Measurements from ENCODE around the gene ARID5A. TPM values are rescaled to one million over a fixed set of nuclear protein-coding genes. Genes with fewer than 3 reads are reported as not detected.

The ARID5A gene
- total RNA-seq, 1 experiment from 2014 or later = 13.9 TPM

DNA sequence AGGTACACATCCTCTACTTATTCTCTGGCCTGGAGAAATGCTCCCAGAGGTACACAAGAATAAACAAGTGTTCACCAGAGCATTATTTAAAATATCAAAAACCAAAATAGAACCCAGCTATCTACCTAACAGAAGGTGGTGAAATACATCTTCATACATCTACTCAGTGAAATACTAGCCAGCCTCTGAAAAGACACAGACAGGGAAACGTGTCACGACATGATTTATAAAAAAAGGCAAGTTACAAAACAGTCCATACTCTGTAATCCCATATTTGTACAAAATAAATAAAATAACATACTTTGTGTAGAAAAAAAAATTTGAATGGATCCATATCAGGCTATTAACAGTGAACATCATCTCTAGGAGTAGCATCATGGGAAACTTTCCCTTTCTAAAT, 63.4 kb downstream of the ARID5A start:
- TF ChIP-seq, protein P1, sequence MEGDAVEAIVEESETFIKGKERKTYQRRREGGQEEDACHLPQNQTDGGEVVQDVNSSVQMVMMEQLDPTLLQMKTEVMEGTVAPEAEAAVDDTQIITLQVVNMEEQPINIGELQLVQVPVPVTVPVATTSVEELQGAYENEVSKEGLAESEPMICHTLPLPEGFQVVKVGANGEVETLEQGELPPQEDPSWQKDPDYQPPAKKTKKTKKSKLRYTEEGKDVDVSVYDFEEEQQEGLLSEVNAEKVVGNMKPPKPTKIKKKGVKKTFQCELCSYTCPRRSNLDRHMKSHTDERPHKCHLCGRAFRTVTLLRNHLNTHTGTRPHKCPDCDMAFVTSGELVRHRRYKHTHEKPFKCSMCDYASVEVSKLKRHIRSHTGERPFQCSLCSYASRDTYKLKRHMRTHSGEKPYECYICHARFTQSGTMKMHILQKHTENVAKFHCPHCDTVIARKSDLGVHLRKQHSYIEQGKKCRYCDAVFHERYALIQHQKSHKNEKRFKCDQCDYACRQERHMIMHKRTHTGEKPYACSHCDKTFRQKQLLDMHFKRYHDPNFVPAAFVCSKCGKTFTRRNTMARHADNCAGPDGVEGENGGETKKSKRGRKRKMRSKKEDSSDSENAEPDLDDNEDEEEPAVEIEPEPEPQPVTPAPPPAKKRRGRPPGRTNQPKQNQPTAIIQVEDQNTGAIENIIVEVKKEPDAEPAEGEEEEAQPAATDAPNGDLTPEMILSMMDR (IDR thresholded peaks at IDR 0.05) = no peak
- TF ChIP-seq, protein P2, sequence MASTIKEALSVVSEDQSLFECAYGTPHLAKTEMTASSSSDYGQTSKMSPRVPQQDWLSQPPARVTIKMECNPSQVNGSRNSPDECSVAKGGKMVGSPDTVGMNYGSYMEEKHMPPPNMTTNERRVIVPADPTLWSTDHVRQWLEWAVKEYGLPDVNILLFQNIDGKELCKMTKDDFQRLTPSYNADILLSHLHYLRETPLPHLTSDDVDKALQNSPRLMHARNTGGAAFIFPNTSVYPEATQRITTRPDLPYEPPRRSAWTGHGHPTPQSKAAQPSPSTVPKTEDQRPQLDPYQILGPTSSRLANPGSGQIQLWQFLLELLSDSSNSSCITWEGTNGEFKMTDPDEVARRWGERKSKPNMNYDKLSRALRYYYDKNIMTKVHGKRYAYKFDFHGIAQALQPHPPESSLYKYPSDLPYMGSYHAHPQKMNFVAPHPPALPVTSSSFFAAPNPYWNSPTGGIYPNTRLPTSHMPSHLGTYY (CRISPR knock-in tag; IDR thresholded peaks at IDR 0.05) = no peak
- TF ChIP-seq, protein P3, sequence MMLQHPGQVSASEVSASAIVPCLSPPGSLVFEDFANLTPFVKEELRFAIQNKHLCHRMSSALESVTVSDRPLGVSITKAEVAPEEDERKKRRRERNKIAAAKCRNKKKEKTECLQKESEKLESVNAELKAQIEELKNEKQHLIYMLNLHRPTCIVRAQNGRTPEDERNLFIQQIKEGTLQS (CRISPR knock-in tag; conservative IDR thresholded peaks at IDR 0.05) = no peak
- TF ChIP-seq SMAD3 (CRISPR knock-in tag; IDR thresholded peaks at IDR 0.05; ENCODE audit: borderline replicate concordance) = no peak
- TF ChIP-seq, protein P4, sequence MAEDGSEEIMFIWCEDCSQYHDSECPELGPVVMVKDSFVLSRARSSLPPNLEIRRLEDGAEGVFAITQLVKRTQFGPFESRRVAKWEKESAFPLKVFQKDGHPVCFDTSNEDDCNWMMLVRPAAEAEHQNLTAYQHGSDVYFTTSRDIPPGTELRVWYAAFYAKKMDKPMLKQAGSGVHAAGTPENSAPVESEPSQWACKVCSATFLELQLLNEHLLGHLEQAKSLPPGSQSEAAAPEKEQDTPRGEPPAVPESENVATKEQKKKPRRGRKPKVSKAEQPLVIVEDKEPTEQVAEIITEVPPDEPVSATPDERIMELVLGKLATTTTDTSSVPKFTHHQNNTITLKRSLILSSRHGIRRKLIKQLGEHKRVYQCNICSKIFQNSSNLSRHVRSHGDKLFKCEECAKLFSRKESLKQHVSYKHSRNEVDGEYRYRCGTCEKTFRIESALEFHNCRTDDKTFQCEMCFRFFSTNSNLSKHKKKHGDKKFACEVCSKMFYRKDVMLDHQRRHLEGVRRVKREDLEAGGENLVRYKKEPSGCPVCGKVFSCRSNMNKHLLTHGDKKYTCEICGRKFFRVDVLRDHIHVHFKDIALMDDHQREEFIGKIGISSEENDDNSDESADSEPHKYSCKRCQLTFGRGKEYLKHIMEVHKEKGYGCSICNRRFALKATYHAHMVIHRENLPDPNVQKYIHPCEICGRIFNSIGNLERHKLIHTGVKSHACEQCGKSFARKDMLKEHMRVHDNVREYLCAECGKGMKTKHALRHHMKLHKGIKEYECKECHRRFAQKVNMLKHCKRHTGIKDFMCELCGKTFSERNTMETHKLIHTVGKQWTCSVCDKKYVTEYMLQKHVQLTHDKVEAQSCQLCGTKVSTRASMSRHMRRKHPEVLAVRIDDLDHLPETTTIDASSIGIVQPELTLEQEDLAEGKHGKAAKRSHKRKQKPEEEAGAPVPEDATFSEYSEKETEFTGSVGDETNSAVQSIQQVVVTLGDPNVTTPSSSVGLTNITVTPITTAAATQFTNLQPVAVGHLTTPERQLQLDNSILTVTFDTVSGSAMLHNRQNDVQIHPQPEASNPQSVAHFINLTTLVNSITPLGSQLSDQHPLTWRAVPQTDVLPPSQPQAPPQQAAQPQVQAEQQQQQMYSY (CRISPR knock-in tag; IDR thresholded peaks at IDR 0.05) = no peak
- no peak for TF ChIP-seq NFYB (CRISPR knock-in tag; conservative IDR thresholded peaks at IDR 0.05; ENCODE audit: low read depth)
- H3K27ac Mint-ChIP-seq = no peak overlapping the region
- H3K4me1 Mint-ChIP-seq = no peaks in the 10 kb centered on the region
- peaks cover 73% of the 10 kb centered on the region for H3K36me3 Mint-ChIP-seq
- H3K27me3 Mint-ChIP-seq (ENCODE audit: low read depth) = no peaks in the 10 kb centered on the region
- ChIA-PET POLR2A (interaction anchor here (0.5 kb wide), 1 partner anchor 9 kb away, joined by 3 read pairs; no protein-coding TSS in a partner anchor), CTCF (interaction anchor here (1.2 kb wide), 1 partner anchor 50 kb away, joined by 3 read pairs; no protein-coding TSS in a partner anchor)
- H3K4me3 Mint-ChIP-seq = no peak overlapping the region
- DNase-seq (ENCODE audit: low spot score) = no peak
- H3K9me3 Mint-ChIP-seq = no peaks in the 10 kb centered on the region
- no peak for ATAC-seq

DNA sequence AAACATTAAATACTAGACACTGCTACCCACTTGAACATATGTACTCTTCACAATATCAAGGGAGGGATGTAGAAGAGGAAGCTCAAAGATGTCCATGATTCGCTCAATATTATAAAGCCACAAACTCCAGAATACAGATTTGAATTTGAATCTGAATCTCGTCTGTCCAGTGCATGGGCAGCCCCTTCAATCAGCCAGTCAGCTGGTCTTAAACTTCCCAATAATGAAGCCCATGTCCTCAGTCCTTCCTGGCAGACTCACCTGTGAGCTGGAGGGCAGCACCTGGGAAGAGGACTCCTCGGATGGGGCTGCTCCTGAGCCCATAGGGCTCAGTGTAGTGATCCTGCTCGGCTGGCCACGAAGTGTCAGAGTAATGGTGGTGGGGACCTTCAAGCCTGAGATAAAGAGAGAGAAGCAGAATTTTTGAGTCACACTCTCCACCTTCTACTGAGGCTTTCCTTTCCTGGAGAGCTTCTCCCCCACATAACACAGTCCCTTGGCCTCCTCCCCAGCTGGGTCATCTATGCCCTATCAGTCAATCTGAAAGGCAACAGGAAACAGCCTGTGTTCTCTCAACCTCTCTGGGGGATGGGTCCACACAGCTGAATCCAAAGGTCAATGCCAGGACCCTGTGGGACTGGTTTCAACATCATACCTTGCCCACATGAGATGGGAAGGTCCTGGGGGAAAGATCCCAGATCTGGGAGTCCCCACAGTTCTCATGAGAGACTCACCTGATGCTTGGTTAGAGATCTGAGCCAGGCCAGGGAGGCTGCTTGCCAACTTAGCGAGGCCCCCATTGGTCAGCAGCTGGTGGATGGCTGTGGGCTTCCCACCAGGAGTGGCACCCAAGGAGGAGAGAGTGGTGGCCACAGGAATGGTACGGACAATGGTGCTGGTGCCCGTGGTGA, 65.1 kb downstream of the ARID5A start:
- Mint-ChIP-seq H3K27ac (no peak overlapping the region), H3K36me3 (peaks cover 83% of the 10 kb centered on the region), H3K4me3 (no peak overlapping the region), H3K27me3 (ENCODE audit: low read depth) (no peaks in the 10 kb centered on the region), H3K9me3 (no peaks in the 10 kb centered on the region), H3K4me1 (no peaks in the 10 kb centered on the region)
- no peak for DNase-seq (ENCODE audit: low spot score)
- ChIA-PET POLR2A (interaction anchor here (0.6 kb wide), 1 partner anchor 1090 kb away, joined by 3 read pairs; no protein-coding TSS in a partner anchor), CTCF (interaction anchor here (0.8 to 1.8 kb wide), 2 partner anchors 48 to 52 kb away, joined by 3 to 6 read pairs; no protein-coding TSS in a partner anchor)
- ATAC-seq = no peak
- TF ChIP-seq, protein P5, sequence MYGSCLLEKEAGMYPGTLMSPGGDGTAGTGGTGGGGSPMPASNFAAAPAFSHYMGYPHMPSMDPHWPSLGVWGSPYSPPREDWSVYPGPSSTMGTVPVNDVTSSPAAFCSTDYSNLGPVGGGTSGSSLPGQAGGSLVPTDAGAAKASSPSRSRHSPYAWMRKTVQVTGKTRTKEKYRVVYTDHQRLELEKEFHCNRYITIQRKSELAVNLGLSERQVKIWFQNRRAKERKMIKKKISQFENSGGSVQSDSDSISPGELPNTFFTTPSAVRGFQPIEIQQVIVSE (CRISPR knock-in tag; IDR thresholded peaks at IDR 0.05; ENCODE audit: borderline replicate concordance) = no peak
- TF ChIP-seq RELA (CRISPR knock-in tag; IDR thresholded peaks at IDR 0.05; ENCODE audit: borderline replicate concordance) (no peak), GABPB1 (CRISPR knock-in tag; IDR thresholded peaks at IDR 0.05) (peak; percentile 62), SMAD4 (CRISPR knock-in tag; IDR thresholded peaks at IDR 0.05) (no peak), FOXJ3 (CRISPR knock-in tag; IDR thresholded peaks at IDR 0.05; ENCODE audit: borderline replicate concordance) (no peak)

Other genes starting within 250 kb of the ARID5A start
- 194 to 226 TPM (median 201 TPM) in 3 replicates for gene SNRNP200, start 231.2 kb upstream of the ARID5A start, total RNA-seq (2021)
- gene ITPRIPL1, start 211.4 kb upstream of the ARID5A start, total RNA-seq (2021) = 11.7 to 17.3 TPM (median 13.7 TPM) in 3 replicates
- 46.7 to 51.9 TPM (median 48.1 TPM) in 3 replicates for gene NCAPH, start 201.0 kb upstream of the ARID5A start, total RNA-seq (2021)
- gene NEURL3, start 31.4 kb upstream of the ARID5A start, total RNA-seq (2021) = not detected in 3 replicates
- 28.3 to 32.5 TPM (median 29.2 TPM) in 3 replicates for gene KANSL3, start 101.6 kb downstream of the ARID5A start, total RNA-seq (2021)
- 1.1 to 1.4 TPM (median 1.1 TPM) in 3 replicates for gene FER1L5, start 106.0 kb downstream of the ARID5A start, total RNA-seq (2021)
- 13.5 to 18.1 TPM (median 16.5 TPM) in 3 replicates for gene LMAN2L, start 203.3 kb downstream of the ARID5A start, total RNA-seq (2021)
- 13.9 to 14.3 TPM (median 14.0 TPM) in 3 replicates for gene CNNM4, start 224.2 kb downstream of the ARID5A start, total RNA-seq (2021)